Ovary (tissue), 9 donors: ENCODE results near the gene ADGRA3. TPM values are rescaled to one million over a fixed set of nuclear protein-coding genes. Genes with fewer than 3 reads are reported as not detected.

Experiments used
- DNase-seq, 5 donors: peaks; one replicate each; pipeline ENCODE4 v3.0.0-alpha.2; 2019 to 2020
- H3K27ac ChIP-seq, 2 donors: fragments of 200-600 bp; one replicate each; pipeline versions ENCODE4 v1.5.1 to v1.8.0; 2019 to 2022
- H3K27me3 ChIP-seq: fragments of 200-600 bp; one replicate; pipeline ENCODE4 v1.8.0; 2022
- H3K36me3 ChIP-seq: fragments of 200-600 bp; sonication (generic); one replicate; pipeline ENCODE4 v1.5.1; 2019
- H3K4me1 ChIP-seq: one replicate; pipeline ENCODE4 v1.8.1; 2013; ENCODE audit warnings: mild to moderate bottlenecking, moderate library complexity; ENCODE audit not compliant: insufficient read depth
- H3K4me3 ChIP-seq: fragments of 200-600 bp; sonication (generic); one replicate; pipeline ENCODE4 v1.5.1; 2017
- H3K9me3 ChIP-seq, 2 donors: fragments of 200-600 bp in 1 of 2; sonication (generic) in 1 of 2; one replicate each; pipeline versions ENCODE4 v1.5.1 to v1.8.1; 2013 to 2019; ENCODE audit warnings: mild to moderate bottlenecking in 1 of 2, moderate library complexity in 1 of 2
- CTCF ChIP-seq, 3 donors: fragments of 450-650 bp in 2 of 3; fragments of 200-600 bp in 1 of 3; IDR thresholded peaks; one replicate each; pipeline versions ENCODE4 v1.5.1 to v1.8.0; 2016 to 2022; ENCODE audit warnings: antibody characterized with exemption in 3 of 3, mild to moderate bottlenecking in 1 of 3
- EP300 ChIP-seq: sonication (generic); formaldehyde crosslinking; IDR thresholded peaks from one replicate; pipeline ENCODE4 v1.6.1; 2017; ENCODE audit warnings: antibody characterized with exemption
- POLR2A ChIP-seq: fragments of 450-650 bp; IDR thresholded peaks from one replicate; pipeline ENCODE4 v1.6.1; 2017; ENCODE audit warnings: antibody characterized with exemption, mild to moderate bottlenecking, moderate library complexity
- WGBS, 3 donors: extraction: QIAGEN DNeasy Blood & Tissue Kit in 1 of 3; methylation state at CpG; one replicate each; pipeline versions ENCODE4 v1.1.5 to v1.1.7; 2013 to 2017; 5-methylcytosine and 5-hydroxymethylcytosine counted together
- intact Hi-C, 4 donors: fragments of 100-400 bp; cut with DNase I; formaldehyde crosslinking; loops; one replicate each; pipeline versions ENCODE4 v1.11.0 to v1.15.1; 2022 to 2023
- polyA plus RNA-seq, 2 donors: library from polyadenylated mRNA; stranded (reverse); fragments of 200-250 nt in 1 of 2; fragments of 350-450 nt in 1 of 2; fragmentation: Illumina TruSeq in 1 of 2; extraction: RNeasy Lipid Tissue Mini Kit (QIAGEN cat#74804) in 1 of 2; gene quantifications; one replicate each; pipeline ENCODE4 v1.2.3, GENCODE V29; 2013 to 2014
- total RNA-seq, 7 donors: library from RNA; depleted of rRNA in 2 of 7; stranded (reverse); fragments of >200 nt in 2 of 7; fragmentation: NEBNext Ultra II Directional in 3 of 7; extraction: Animal tissue kit (Norgen Biotek cat#: 25700) in 3 of 7; gene quantifications; one replicate each; pipeline versions ENCODE4 v1.1.0 to v1.2.4, GENCODE V29; 2016 to 2023
- donor health status: DM: no; HTN: no; CAD: no; lungs with moderate emphysema.
- donor health status: DM: no; HTN: no; CAD: no.
- donor health status: Bipolar disorder and iron deficiency.
- donor health status: DM: yes; HTN: yes; CAD: no.
- donor health status: DM: no; HTN: no; CAD: no.
- donor health status: DM: yes; HTN: yes; CAD: no.

The ADGRA3 gene
- total and polyA plus RNA-seq, 9 donors, result 13.1 to 58.1 (median 24.3) TPM

- no peak for TF ChIP-seq CTCF (IDR thresholded peaks at IDR 0.05)
- no peak for TF ChIP-seq EP300
- no peak for TF ChIP-seq POLR2A
- Histone ChIP-seq H3K4me1 (no peaks in the 10 kb centered on the region), H3K27me3 (no peaks in the 10 kb centered on the region), H3K9me3 (no peaks in the 10 kb centered on the region), H3K4me3 (no peak overlapping the region), H3K36me3 (no peaks in the 10 kb centered on the region), H3K27ac (no peak overlapping the region)
- DNase-seq, result no peak
- intact Hi-C loops, result no loop called here
- 98 to 99% (median 98%) methylated on average over 1 of the region's 1 CpG for WGBS, 3 donors
These were observed 95.6 kb downstream of the ADGRA3 start for GRCh38 chr4:22420291-22420690.

- no peak for TF ChIP-seq POLR2A
- TF ChIP-seq EP300, result no peak
- TF ChIP-seq CTCF (IDR thresholded peaks at IDR 0.05), result no peak
- Histone ChIP-seq H3K4me1 (no peaks in the 10 kb centered on the region), H3K27me3 (no peaks in the 10 kb centered on the region), H3K36me3 (no peaks in the 10 kb centered on the region), H3K4me3 (no peak overlapping the region), H3K27ac (no peak overlapping the region), H3K9me3 (no peaks in the 10 kb centered on the region)
- 69 to 82% (median 73%) methylated on average over 4 of the region's 4 CpGs for WGBS, 3 donors
- intact Hi-C loops, result no loop called here
- no peak for DNase-seq
These were observed 98.5 kb downstream of the ADGRA3 start for GRCh38 chr4:22417408-22417807.

- no peaks in the 10 kb centered on the region for H3K27me3 ChIP-seq
- no peak for DNase-seq
- H3K4me3 ChIP-seq, result no peak overlapping the region
- WGBS, 3 donors, result 27 to 43% (median 37%) methylated on average over 3 of the region's 3 CpGs
- no peak for TF ChIP-seq POLR2A
- TF ChIP-seq EP300, result no peak
- TF ChIP-seq CTCF (IDR thresholded peaks at IDR 0.05), result no peak
- H3K36me3 ChIP-seq, result no peaks in the 10 kb centered on the region
- no peaks in the 10 kb centered on the region for H3K9me3 ChIP-seq
- intact Hi-C loops, result no loop called here
- no peak overlapping the region for H3K27ac ChIP-seq
- no peaks in the 10 kb centered on the region for H3K4me1 ChIP-seq
These were observed 99.5 kb downstream of the ADGRA3 start for GRCh38 chr4:22416403-22416802.

- no peaks in the 10 kb centered on the region for H3K27me3 ChIP-seq
- intact Hi-C loops, result loop anchor here in 2 of 4 donors (5.0 kb wide), 1 partner anchor 272 kb away; no protein-coding TSS in a partner anchor
- H3K27ac ChIP-seq, result no peak overlapping the region
- TF ChIP-seq POLR2A (no peak), CTCF (IDR thresholded peaks at IDR 0.05) (no peak), EP300 (no peak)
- H3K4me1 ChIP-seq, result no peaks in the 10 kb centered on the region
- 45 to 51% (median 50%) methylated on average over 2 of the region's 2 CpGs for WGBS, 3 donors
- DNase-seq, result no peak
- H3K36me3 ChIP-seq, result no peaks in the 10 kb centered on the region
- no peaks in the 10 kb centered on the region for H3K9me3 ChIP-seq
- no peak overlapping the region for H3K4me3 ChIP-seq
These were observed 101.0 kb downstream of the ADGRA3 start for GRCh38 chr4:22414833-22415232.
